K562 (cell line): Measurements from ENCODE around the gene PLEKHF1. TPM values are rescaled to one million over a fixed set of nuclear protein-coding genes. Genes with fewer than 3 reads are reported as not detected.
A peak's percentile ranks its signal among the peaks of the same experiment; 100 is the strongest.

ENCODE experiments used
- CBFA2T3 ChIP-seq: fragments of 450-650 bp; IDR thresholded peaks from 2 replicates; pipeline ENCODE4 v1.6.1; 2017
- EHMT2 ChIP-seq: fragments of 450-650 bp; IDR thresholded peaks from 2 replicates; pipeline ENCODE4 v1.6.1; 2018; ENCODE audit warnings: antibody characterized with exemption
- ETV1 ChIP-seq: fragments of 450-650 bp; conservative IDR thresholded peaks from 2 replicates; pipeline ENCODE4 v1.6.1; 2016; ENCODE audit warnings: missing genetic modification characterization, control low read depth, low read depth, missing compliant biosample characterization
- GTF3C2 ChIP-seq: IDR thresholded peaks from 3 replicates; pipeline ENCODE4 v1.6.1; 2011; ENCODE audit warnings: borderline replicate concordance, mild to moderate bottlenecking, moderate library complexity; ENCODE audit not compliant: insufficient read length; ENCODE audit errors: extremely low read depth
- JUNB ChIP-seq: fragments of 450-650 bp; formaldehyde crosslinking; conservative IDR thresholded peaks from 2 replicates; pipeline ENCODE4 v1.4.0; 2020; ENCODE audit warnings: mild to moderate bottlenecking
- KDM4B ChIP-seq, 2 experiments: fragments of 450-650 bp in 1 of 2; sonication (generic) in 1 of 2; IDR thresholded peaks; 2 replicates each; pipeline ENCODE4 v1.6.1; 2016 to 2017; ENCODE audit warnings: borderline replicate concordance in 2 of 2, antibody characterized with exemption in 1 of 2, low read depth in 1 of 2, mild to moderate bottlenecking in 1 of 2
- NEUROD1 ChIP-seq: fragments of 150-350 bp; IDR thresholded peaks from 2 replicates; pipeline ENCODE4 v1.6.1; 2014; ENCODE audit warnings: borderline replicate concordance, low read length, low read depth; ENCODE audit not compliant: partially characterized antibody
- NR2C1 ChIP-seq, 2 experiments: fragments of 450-650 bp; IDR thresholded peaks; 2 replicates each; pipeline ENCODE4 v1.6.1; 2017; ENCODE audit warnings: mild to moderate bottlenecking in 2 of 2, antibody characterized with exemption in 1 of 2, inconsistent platforms in 1 of 2, missing compliant biosample characterization in 1 of 2, missing genetic modification characterization in 1 of 2
- SMAD4 ChIP-seq: fragments of 250-450 bp; sonication (Bioruptor Pico); conservative IDR thresholded peaks from 2 replicates; pipeline ENCODE4 v1.8.0; 2021; ENCODE audit warnings: inconsistent platforms, mild to moderate bottlenecking, moderate library complexity
- TEAD1 ChIP-seq, 2 experiments: fragments of 450-650 bp in 1 of 2; sonication (generic) in 1 of 2; formaldehyde crosslinking; IDR thresholded peaks; 2 replicates each; pipeline versions ENCODE4 v1.4.0 to v1.8.0; 2020 to 2022; ENCODE audit warnings: mild to moderate bottlenecking in 2 of 2, missing genetic modification reagents in 1 of 2
- THAP7 ChIP-seq: fragments of 250-450 bp; sonication (Bioruptor Pico); IDR thresholded peaks from 2 replicates; pipeline ENCODE4 v1.5.0; 2021
- ZNF316 ChIP-seq: fragments of 450-650 bp; IDR thresholded peaks from 2 replicates; pipeline ENCODE4 v1.6.1; 2016
- ZNF79 ChIP-seq: fragments of 250-450 bp; sonication (Bioruptor Pico); IDR thresholded peaks from 2 replicates; pipeline ENCODE4 v1.4.0; 2020; ENCODE audit warnings: low read depth, mild to moderate bottlenecking, moderate library complexity
- polyA plus RNA-seq, 8 experiments: library from polyadenylated mRNA; depleted of rRNA in 4 of 8; stranded (reverse) in 5 of 8; unstranded in 3 of 8; fragments of >200 nt; fragmentation: Nextera tagmentation in 2 of 8; fragmentation: Illumina TruSeq in 1 of 8; extraction: Ambion mirVana in 2 of 8; extraction: Trizol in 1 of 8; gene quantifications; 2 replicates each; pipeline versions ENCODE4 v1.2.1 to v1.2.3, GENCODE V29; 2011 to 2014; ENCODE audit warnings: inconsistent platforms in 1 of 8, missing spikeins in 1 of 8
- total RNA-seq, 7 experiments: library from RNA; depleted of rRNA in 6 of 7; stranded (reverse); fragments of >200 nt in 6 of 7; fragmentation: Illumina TruSeq in 2 of 7; extraction: Trizol in 2 of 7; gene quantifications; 2 replicates each; pipeline versions ENCODE4 v1.2.1 to v1.2.3, GENCODE V29; 2011 to 2021; ENCODE audit warnings: low replicate concordance in 1 of 7
- TF ChIP-seq, protein P1 (sequence below), 3 experiments: fragments of 200-800 bp in 1 of 3; fragments of 250-450 bp in 1 of 3; fragments of 450-650 bp in 1 of 3; sonication (Bioruptor Pico) in 1 of 3; sonication (Bioruptor generic) in 1 of 3; formaldehyde crosslinking in 1 of 3; IDR thresholded peaks; 2 replicates each; pipeline versions ENCODE4 v1.6.1 to v1.8.0; 2016 to 2022; ENCODE audit warnings: mild to moderate bottlenecking in 2 of 3, missing genetic modification characterization in 2 of 3, missing compliant biosample characterization in 1 of 3, moderate library complexity in 1 of 3
- TF ChIP-seq, protein P2 (sequence below): fragments of 250-450 bp; sonication (Bioruptor Pico); IDR thresholded peaks from 2 replicates; pipeline ENCODE4 v1.4.0; 2020; ENCODE audit warnings: mild to moderate bottlenecking, moderate library complexity
- TF ChIP-seq, protein P3 (sequence below), 3 experiments: IDR thresholded peaks in 2 of 3; conservative IDR thresholded peaks in 1 of 3; 2 replicates each; pipeline ENCODE4 v1.5.1; 2011 to 2012; ENCODE audit warnings: low read length in 3 of 3, mild to moderate bottlenecking in 3 of 3, control low read depth in 2 of 3, improper control_type of control experiment in 1 of 3, inconsistent platforms in 1 of 3, low read depth in 1 of 3, mixed read lengths in 1 of 3, moderate library complexity in 1 of 3; ENCODE audit not compliant: insufficient read depth in 2 of 3

Gene PLEKHF1
- total and polyA plus RNA-seq, 9 of the 15 experiments (the other 6 are each of a cell fraction or from before 2014, with no cell fraction given), result 0.07 to 13.4 (median 3.9) TPM; not detected in 1

DNA sequence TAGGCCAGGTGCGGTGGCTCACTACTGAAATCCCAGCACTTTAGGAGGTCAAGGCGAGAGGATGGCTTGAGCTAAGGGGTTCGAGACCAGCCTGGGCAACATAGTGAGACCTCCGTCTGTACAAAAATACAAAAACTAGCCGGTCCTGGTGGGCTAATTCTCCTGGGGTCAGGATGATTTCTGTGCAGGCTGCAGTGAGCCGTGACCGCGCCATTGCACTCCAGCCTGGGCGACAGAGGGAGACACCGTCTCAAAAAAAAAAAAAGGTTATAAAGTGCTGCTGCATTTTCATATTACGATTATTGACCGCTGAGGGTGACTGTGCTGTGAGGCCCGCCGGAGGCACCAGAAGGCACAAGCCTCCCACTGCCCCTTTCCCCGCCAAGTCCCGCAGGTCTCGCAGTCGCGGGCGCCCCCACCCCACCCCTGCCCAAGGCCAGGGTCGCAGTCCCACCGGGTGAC is 477 bp upstream of the PLEKHF1 start (continued):
- TF ChIP-seq, protein P1, sequence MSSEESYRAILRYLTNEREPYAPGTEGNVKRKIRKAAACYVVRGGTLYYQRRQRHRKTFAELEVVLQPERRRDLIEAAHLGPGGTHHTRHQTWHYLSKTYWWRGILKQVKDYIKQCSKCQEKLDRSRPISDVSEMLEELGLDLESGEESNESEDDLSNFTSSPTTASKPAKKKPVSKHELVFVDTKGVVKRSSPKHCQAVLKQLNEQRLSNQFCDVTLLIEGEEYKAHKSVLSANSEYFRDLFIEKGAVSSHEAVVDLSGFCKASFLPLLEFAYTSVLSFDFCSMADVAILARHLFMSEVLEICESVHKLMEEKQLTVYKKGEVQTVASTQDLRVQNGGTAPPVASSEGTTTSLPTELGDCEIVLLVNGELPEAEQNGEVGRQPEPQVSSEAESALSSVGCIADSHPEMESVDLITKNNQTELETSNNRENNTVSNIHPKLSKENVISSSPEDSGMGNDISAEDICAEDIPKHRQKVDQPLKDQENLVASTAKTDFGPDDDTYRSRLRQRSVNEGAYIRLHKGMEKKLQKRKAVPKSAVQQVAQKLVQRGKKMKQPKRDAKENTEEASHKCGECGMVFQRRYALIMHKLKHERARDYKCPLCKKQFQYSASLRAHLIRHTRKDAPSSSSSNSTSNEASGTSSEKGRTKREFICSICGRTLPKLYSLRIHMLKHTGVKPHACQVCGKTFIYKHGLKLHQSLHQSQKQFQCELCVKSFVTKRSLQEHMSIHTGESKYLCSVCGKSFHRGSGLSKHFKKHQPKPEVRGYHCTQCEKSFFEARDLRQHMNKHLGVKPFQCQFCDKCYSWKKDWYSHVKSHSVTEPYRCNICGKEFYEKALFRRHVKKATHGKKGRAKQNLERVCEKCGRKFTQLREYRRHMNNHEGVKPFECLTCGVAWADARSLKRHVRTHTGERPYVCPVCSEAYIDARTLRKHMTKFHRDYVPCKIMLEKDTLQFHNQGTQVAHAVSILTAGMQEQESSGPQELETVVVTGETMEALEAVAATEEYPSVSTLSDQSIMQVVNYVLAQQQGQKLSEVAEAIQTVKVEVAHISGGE (CRISPR knock-in tag; IDR thresholded peaks at IDR 0.05), result no peak
- TF ChIP-seq, protein P2, sequence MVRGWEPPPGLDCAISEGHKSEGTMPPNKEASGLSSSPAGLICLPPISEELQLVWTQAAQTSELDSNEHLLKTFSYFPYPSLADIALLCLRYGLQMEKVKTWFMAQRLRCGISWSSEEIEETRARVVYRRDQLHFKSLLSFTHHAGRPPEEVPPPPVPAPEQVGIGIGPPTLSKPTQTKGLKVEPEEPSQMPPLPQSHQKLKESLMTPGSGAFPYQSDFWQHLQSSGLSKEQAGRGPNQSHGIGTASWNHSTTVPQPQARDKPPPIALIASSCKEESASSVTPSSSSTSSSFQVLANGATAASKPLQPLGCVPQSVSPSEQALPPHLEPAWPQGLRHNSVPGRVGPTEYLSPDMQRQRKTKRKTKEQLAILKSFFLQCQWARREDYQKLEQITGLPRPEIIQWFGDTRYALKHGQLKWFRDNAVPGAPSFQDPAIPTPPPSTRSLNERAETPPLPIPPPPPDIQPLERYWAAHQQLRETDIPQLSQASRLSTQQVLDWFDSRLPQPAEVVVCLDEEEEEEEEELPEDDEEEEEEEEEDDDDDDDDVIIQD (CRISPR knock-in tag), result no peak
- TF ChIP-seq TEAD1 (CRISPR knock-in tag; IDR thresholded peaks at IDR 0.05), result no peak
- peak; percentile 30; the same call in 1 of the 2 replicates for TF ChIP-seq SMAD4 (CRISPR knock-in tag)
- no peak for TF ChIP-seq CBFA2T3
- TF ChIP-seq, protein P3, sequence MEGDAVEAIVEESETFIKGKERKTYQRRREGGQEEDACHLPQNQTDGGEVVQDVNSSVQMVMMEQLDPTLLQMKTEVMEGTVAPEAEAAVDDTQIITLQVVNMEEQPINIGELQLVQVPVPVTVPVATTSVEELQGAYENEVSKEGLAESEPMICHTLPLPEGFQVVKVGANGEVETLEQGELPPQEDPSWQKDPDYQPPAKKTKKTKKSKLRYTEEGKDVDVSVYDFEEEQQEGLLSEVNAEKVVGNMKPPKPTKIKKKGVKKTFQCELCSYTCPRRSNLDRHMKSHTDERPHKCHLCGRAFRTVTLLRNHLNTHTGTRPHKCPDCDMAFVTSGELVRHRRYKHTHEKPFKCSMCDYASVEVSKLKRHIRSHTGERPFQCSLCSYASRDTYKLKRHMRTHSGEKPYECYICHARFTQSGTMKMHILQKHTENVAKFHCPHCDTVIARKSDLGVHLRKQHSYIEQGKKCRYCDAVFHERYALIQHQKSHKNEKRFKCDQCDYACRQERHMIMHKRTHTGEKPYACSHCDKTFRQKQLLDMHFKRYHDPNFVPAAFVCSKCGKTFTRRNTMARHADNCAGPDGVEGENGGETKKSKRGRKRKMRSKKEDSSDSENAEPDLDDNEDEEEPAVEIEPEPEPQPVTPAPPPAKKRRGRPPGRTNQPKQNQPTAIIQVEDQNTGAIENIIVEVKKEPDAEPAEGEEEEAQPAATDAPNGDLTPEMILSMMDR (IDR thresholded peaks at IDR 0.05 in 2 of 3, conservative IDR thresholded peaks at IDR 0.05 in 1 of 3; ENCODE audit: insufficient read depth in 2 of 3, low read depth in 1 of 3, low read length in 3 of 3), result peak in 1 of 3 experiments; percentile 24; a peak in 1 of 6 replicates
- peak; percentile 66 for TF ChIP-seq ETV1
- TF ChIP-seq KDM4B (IDR thresholded peaks at IDR 0.05; ENCODE audit: borderline replicate concordance in 2 of 2, low read depth in 1 of 2), result no peak
- no peak for TF ChIP-seq EHMT2
- no peak for TF ChIP-seq GTF3C2
- no peak for TF ChIP-seq NR2C1 (IDR thresholded peaks at IDR 0.05)
- TF ChIP-seq NR2C1 (tag; IDR thresholded peaks at IDR 0.05), result peak; percentile 54
- TF ChIP-seq NEUROD1, result no peak
- TF ChIP-seq JUNB (CRISPR knock-in tag), result no peak
- no peak for TF ChIP-seq ZNF79 (CRISPR knock-in tag)
- TF ChIP-seq ZNF316, result no peak
- no peak for TF ChIP-seq THAP7 (CRISPR knock-in tag)
